ENCODE measurements around the gene HES4.
"Not testable (repeated sequence)": the region's sequence is repeated elsewhere in the genome, so short reads cannot be mapped to it uniquely, and the experiment has no call there.

HES4 gene

DNA sequence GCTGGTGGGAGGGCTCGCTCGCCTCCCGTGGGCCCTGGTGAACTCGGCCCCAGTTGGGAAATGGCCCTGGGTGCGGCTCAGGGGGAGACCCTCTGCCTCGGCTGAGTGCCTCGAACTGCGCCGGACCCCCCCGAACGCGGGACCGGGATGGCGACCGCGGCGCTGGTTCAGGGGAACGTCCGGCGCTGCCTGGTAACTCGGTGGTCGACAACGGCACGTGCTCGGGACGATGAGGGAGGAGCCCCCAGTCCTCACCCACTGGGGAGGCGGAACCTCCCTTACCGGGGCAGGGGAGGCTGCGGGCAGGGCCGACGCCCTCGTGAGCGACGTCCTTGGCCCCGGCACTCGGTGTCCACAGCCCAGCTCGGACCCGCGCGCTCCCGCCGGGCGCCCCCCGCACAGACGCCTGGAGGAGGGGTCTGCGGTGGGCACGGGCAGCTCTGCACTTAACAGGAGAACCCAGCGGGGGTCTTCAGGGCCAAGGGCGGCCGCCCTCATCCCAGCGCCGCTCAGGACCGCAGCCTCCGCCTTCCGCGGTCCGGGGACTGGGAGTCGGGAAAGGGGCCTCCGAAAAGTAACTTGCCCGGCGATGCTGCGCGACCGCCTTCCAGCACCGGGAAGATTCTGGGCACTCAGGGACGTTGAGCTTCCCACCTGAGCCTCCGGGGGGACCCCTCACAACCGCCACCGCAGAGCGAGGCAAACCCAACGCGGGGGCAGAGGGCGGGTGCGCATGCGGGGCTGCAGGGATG is 1.7 kb downstream of the HES4 start:
- no peak for DNase-seq

DNA sequence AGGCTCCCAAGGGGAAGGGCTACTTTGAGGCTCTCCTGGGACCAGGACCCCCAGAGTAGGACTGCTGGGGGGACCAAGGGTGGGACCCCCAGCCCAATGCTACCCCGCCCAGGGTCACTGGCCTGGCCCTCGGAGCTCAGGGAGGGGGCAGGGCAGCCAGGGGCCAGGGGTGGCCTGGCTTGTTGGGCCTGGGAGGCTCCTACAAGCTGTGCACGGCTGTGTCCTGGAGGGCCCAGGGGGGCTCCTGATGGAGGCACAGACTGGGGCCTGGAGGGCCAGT is 2.2 kb downstream of the HES4 start:
- no peak for DNase-seq

DNA sequence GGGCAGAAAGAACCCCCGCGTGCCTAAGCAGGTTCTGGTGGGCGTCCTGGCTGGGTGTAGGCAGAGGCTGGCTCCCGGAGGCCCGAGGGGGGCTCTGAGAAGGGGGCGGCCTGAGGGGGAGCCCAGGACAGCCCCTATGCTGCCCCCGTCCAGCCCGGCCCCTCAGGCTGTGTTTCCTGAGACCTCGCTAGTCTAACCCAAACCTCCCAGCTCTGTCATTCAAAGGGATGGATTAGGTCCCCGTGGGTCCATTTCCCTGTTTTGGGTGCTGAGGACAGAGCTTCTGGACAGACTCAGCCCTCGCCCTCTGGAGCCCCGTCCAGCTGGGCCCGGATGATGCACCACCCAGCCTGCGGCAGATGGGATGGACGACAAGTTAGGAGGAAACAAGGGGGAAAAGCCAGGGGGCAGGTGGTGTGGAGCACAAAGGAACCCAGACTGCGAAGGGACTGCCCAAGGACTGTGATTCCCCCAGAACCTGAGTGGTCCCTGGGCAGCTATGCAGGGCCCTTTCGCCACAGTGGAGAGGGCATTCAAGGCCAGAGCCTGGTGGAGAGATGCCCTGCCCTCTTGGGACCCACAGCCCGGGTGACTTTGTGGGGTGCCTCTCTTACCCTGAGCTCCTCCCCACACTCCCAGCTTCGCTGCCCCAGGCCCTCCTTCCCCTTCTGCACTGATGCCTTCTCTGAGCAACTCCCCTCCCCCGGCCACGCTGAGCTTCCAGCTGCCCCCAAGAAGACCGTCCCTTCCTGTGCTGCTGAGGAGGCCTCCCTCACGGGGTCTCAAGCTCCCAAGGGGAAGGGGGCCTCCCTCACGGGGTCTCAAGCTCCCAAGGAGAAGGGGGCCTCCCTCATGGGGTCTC is 2.8 kb downstream of the HES4 start:
- no peak for DNase-seq

DNA sequence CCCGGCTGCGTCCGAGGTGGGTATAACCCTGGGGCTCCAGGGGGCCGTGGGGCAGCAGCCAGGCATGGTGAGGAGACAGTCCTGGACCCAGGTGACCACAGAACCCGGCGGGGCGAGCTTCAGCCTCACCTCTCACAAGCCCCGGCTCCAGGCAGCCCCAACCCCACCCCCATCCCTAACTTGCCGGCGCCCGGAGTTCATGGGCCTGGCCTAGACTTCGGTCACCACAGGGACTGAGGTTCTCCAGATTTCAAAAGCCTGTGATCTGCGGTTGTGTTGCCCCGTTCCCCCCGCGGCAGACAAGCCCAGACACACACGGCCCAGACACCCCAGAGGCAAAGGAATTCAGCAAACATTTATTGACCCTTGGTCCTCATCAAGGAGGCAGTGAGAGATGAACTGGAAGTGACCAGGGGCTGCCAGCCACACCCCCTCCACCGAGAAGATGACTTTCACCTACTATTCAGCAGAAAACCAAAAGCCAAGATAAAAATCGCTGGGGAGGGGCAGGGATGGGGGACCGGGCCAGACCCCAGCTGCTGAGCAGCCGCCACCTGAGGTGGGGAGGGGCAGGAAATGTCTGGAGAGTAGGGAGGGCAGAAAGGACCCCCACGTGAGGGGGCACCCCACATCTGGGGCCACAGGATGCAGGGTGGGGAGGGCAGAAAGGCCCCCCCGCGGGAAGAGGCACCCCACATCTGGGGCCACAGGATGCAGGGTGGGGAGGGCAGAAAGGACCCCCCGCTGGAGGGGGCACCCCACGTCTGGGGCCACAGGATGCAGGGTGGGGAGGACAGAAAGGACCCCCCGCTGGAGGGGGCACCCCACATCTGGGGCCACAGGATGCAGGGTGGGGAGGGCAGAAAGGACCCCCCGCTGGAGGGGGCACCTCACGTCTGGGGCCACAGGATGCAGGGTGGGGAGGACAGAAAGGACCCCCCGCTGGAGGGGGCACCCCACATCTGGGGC is 3.9 kb downstream of the HES4 start:
- no peak for DNase-seq

DNA sequence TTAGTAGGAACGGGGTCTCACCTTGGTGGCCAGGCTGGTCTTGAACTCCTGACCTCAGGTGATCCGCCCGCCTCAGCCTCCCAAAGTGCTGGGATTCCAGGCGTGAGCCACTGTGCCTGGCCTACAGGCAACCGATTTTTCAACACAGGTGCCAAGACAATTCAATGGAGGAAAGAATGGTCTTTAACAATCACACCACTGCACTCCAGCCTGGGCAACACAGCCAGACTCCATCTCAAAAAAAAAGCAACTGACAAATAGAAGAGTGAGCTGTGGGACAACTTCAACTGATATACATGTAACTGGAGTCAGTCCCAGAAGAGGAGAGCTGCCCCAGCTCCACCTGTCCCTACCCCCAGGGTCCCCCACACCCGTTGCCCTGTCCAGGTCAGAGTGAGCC is 5.4 kb downstream of the HES4 start:
- DNase-seq = not testable (repeated sequence)

DNA sequence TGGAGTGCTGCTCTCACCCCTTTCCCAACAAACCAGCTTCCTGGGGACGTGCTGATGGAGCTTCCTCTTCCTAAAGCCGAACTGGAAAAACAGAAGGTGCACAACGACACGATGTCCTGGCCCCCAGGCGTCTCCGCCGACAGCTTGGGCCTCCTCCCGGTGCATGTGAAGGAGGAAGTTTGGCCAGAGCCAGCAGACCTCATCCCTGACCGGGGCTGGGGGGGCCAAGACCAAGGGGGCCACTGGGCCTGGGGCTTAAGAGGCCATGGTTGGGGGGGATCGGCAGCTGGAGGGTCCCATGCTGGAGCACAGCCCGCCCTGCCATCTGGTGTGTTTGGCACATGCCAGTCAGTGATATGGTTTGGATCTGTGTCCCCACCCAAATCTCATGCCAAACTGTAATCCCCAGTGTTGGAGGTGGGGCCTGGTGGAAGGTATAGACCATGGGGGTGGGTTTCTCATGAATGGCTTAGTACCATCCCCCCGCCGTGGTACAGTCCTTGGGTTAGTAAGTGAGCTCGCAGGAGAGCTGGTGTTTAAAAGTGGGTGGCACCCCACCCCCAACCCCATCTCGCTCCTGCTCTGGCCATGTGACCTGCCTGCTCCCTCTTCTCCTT is 6.4 kb downstream of the HES4 start:
- DNase-seq = no peak

DNA sequence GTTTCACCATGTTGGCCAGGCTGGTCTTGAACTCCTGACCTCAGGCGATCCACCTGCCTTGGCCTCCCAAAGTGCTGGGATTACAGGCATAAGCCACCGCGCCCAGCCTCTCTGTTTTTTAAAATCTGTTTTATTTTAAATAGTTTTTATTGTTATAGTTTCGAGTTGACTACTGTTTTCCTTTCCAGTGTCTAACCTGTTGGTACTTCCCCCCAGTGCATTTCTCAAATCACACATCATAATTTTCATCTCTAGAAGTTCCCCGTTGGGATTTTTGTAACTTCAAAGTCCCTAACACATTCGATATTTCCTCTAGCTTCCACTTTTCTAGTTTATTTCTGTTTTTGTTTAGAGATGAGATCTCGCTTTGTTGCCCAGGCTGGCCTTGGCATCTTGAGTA is 7.5 kb downstream of the HES4 start:
- DNase-seq = no peak

DNA sequence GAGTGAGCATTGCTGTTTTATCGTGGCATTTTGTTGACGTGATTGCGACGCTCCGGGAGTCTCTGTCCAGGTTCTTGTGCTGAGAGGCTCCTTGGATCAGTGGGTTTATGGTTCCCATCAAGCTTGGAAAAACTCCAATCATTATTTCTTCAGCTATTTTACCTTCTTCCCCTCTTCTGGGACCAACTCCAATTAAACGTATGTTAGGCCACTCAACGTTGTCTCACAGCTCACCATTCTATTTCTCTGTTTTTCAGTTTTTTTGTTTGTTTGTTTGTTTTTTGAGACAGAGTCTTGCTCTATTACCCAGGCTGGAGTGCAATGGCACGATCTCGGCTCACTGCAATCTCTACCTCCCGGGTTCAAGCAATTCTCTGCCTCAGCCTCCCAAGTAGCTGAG is 8.0 kb downstream of the HES4 start:
- DNase-seq = no peak

DNA sequence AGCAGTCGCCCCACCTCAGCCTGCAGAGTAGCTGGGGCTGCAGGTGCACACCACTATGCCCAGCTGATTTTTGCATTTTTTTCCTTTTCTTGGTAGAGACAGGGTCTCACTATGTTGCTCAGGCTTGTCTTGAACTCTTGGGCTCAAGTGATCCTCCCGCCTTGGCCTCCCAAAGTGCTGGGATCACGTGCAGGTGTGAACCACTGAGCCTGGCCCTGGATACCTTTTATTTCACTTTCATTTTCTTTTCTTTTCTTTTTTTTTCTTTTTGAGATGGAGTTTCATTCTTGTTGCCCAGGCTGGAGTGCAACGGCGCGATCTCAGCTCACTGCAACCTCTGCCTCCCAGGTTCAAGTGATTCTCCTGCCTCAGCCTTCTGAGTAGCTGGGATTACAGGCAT is 8.6 kb downstream of the HES4 start:
- not testable (repeated sequence) for DNase-seq

DNA sequence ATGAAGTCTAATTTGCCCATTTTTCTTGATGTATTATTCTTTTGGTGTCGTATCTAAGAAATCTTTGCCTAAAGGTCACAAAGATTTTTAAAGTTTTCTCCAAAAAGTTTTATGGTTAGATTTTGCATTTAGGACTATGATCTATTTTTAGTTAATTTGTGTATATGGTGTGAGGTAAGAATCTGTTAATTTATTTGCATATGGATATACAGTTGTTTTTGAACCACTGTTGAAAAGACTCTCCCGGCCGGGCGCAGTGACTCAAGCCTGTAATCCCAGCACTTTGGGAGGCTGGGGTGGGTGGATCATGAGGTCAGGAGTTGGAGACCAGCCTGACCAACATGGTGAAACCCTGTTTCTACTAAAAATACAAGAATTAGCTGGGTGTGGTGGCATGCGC is 11.8 kb downstream of the HES4 start:
- DNase-seq = not testable (repeated sequence)

DNA sequence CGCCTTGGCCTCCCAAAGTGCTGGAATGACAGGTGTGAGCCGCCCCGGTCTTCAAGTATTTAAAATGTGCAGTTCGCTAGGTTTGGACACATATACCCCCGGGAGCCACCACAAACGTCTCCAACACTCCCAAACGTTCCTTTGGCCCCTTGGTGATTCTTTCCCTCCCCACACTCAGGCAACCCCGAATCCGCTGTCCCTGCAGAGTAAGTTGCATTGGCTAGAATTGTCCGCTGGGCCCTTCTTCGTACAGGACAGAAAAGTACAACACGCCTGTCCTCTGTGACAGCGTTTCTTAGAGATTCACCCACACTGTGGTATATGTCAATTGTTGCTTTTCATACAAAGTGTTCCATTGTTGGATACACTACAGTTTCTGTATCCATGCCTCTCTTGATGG is 14.8 kb downstream of the HES4 start:
- no peak for DNase-seq

DNA sequence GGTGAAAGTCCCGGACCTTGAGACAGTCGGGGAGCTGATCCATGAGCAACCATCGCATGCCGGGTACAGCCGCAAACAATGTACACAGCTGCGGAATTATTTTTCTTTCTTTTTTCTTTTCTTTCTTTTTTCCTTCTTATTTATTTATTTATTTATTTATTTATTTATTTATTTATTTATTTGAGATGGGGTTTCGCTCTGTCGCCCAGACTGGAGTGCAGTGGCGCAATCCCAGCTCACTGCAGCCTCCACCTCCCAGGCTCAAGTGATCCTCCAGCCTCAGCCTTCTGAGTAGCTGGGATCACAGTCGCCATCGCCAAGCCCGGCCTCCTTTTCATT is 15.5 kb downstream of the HES4 start:
- no peak for DNase-seq

DNA sequence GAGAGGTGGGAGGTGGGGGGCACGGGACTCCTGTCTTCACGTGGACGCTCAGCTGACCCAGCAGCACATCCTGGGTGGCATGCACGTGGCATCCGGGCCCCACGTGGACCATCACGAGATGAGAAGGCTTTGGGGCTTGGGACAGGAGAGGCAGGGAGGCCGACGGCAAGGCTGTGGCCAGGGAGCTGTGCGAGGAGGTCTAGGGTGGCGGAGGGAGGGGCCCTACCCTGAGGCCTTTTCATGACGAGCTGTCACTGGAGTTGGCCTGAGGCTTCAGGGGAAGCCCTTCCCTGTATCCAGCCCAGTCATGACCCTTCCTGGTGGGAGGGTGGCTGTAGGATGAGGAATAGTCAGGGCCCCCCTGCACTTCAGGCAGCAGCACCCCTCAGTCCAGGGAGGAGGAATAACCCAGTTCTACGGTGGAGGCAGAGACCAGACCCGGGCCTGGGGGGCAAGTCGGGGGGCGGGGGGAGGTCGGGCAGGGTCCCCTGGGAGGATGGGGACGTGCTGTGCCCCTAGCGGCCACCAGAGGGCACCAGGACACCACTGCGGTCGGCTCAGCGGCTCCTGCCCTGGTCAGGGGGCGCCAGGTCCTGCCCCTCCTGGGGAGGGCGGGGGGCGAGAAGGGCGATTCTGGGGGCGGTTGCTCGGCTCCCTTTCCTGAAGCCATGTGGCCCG is 16.0 kb downstream of the HES4 start:
- peak; percentile 69 for DNase-seq

DNA sequence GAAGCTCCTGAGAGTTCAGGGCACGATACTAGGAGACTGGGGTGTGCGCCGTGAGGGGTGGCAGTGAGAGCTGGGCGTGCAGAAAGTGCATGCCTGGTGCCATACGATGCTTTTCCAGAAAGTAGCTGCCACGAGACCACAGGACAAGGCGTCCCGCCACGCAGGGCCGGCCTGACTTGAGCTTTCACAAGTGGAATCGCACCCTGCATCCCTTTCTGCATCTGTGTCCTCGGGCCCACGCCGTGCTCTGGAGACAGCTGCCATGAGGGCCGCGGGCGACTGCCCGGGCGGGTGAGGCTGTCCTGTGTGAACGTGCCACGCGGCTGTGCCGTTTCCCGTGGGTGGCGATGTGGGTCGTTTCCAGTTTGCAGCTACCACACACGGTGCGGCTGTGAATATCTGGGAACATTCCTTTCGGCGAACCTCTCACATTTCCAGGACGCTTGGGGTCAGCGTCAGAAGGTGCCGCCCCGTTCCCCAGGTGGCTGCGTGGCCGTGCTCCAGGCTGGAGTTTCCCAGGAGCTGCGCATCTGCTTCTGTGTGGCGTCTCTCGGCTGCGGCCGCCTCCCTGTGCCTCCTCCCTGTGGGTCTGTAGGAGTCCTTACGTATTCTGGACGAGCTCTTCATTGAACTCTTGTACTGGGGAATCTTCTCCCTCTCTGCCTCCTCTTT is 17.0 kb downstream of the HES4 start:
- DNase-seq = no peak

DNA sequence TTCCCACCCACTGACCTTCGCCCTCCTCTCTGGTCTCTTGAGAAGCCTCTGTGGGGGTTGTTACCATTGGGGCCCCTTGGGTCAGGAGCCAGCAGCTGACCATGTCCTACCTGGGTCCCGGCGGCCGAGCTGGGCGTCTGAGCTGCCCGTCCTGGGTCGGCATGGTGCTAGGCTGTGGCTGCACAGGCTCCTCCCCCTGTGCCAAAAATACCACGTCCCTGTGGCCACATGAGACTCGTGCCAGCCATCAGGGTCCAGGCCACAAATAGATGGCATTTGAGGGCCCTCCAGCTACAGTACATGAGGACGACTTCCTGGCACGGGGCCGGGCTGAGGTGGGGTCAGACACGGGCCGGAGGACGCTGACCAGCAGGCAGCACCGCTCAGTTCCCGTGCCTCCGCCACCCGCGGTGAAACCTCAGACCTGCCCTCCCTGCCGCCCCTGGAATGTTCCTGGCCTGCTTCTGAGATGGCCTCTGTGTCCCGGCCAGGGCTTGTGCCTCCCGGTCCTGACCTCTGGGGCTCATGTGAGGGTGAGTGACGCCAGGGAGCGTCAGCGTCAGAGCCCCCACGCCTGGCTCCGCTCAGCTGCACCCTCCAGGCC is 17.8 kb downstream of the HES4 start, which contains the start of gene PERM1:
TSS of gene PERM1 (minus strand) at position 139 of the 604 bp plus-strand sequence. CDS start 1,064 bp downstream, outside the sequence.
- DNase-seq = no peak

DNA sequence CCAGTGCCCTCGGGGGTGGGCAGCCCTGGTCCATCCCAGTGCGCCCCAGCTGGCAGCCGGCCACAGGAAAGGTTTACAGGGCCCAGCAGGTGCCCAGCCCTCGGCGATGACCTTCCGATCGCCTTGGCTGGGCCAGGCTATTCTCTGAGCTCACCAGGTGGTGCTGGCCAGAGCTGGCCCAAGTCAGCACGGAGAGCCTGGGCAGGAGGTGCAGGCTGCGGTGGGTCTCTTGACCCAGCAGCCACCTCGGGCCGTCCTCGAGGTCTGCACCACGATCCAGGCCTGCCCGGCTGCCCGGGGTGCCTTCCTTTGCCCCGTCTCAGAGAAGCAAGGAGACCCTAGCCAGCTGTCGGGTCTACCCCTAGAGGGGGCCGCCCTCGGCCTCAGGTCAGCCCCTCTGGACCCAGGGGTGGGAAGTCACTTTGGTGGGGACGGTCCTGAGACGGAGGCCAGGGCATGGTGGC is 18.4 kb downstream of the HES4 start:
- DNase-seq = no peak

DNA sequence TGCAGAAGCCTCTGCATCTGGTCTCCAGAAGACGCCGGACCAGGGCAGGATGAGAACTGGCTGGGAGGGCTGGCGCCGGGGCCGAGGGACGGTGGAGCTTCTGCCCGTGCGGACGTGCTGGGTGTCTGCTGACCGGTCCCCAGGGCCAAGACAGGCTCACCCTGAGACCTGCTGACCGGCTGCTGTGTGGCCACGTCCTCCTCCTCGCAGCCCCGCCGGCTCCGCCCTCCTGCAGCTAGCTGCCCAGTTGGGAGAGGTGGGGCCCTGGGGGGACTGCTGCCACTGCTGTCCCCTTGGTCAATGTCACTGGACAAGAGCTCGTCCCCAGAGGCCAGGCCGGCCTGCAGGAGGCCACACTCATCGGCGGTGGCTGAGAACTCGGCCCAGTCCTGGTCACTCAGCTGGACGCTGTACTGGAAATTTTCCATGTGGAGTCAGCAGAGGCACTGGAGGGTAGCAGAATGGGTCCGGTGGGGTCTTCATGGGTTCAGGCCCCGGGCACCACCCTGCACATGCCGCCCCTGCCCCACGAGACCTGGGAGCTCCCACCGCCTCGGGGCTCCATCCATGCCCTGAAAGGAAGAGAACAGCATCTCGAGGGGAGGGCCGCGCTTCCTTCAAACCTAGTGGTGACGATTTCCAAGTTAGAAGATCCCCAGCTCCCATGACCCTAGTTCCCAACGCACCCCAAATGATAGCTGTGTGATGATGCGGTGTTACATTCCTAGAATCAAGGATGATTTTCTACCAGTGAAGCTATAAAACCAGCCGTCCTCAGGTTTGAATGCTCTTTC is 19.1 kb downstream of the HES4 start:
- no peak for DNase-seq

DNA sequence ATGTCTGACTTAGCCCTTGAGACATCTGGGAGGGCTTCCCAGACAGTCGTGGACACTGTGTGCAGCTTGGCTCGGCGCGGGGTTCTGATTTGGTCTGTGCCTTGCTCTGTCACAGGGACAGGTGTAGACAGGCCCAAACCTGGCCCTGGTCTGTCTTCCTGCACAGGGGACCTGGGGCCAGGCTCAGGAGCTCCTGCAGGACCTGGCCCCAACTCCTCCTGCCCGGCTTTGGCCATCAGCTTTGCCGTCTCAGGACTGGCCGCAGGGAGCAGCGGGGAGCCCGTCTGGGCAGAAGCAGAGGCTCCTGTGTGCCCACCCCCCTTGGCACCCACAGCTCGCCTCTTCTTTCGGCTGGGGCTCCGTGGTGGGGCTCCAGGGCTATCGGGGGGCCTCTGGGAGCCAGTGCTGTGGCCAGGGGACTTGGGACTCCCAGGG is 19.7 kb downstream of the HES4 start:
- no peak for DNase-seq

DNA sequence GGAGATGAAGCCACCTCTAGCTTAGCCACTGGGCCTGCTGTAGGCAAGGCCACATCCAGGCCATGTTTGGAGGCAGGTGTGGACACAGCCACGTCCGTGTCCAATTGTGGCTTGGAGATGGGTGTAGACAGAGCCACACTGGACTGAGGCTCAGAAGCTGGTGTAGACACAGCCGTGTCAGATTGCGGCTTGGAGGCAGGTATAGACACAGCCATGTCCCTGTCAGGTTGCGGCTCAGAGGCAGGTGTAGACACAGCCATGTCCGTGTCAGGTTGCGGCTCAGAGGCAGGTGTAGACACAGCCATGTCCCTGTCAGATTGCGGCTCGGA is 20.2 kb downstream of the HES4 start:
- no peak for DNase-seq
